ENCODE measurements around the gene ABCA7.

ABCA7 gene

DNA sequence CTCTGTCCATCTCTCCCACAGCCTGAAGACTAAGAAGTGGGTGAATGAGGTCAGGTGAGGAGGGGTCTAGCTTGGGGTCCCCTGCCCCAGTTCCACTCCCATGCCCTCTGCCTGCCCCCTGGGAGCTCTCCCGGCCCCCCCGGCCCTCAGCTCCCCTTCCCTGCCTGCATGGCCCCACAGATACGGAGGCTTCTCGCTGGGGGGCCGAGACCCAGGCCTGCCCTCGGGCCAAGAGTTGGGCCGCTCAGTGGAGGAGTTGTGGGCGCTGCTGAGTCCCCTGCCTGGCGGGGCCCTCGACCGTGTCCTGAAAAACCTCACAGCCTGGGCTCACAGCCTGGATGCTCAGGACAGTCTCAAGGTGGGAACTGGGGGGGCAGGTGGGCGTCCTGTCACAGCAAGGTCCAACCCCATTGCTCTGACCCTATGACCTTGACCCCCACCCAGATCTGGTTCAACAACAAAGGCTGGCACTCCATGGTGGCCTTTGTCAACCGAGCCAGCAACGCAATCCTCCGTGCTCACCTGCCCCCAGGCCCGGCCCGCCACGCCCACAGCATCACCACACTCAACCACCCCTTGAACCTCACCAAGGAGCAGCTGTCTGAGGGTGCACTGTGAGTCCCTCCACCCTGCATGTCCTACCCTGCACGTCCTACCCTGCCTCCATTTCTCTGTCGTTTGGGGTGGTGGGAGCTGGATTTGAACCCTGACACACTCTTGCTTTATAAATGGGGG is 16.1 kb downstream of the ABCA7 start:
- peaks cover 30% of the 10 kb centered on the region for H3K36me3 ChIP-seq (ENCODE audit: insufficient read depth, low read length)
- H3K4me3 ChIP-seq (ENCODE audit: low read length), result no peak overlapping the region
- H3K27me3 ChIP-seq (ENCODE audit: control insufficient read depth, insufficient read depth, low read length), result no peaks in the 10 kb centered on the region
- no peaks in the 10 kb centered on the region for H3K4me1 ChIP-seq (ENCODE audit: control insufficient read depth, insufficient read depth, low read length)
- H3K9me3 ChIP-seq (replicated peaks; ENCODE audit: low read length), result peaks cover 31% of the 10 kb centered on the region
- H3K9ac ChIP-seq (ENCODE audit: low read depth, low read length), result no peak overlapping the region
- no peak overlapping the region for H3K4me2 ChIP-seq (ENCODE audit: low read length)

DNA sequence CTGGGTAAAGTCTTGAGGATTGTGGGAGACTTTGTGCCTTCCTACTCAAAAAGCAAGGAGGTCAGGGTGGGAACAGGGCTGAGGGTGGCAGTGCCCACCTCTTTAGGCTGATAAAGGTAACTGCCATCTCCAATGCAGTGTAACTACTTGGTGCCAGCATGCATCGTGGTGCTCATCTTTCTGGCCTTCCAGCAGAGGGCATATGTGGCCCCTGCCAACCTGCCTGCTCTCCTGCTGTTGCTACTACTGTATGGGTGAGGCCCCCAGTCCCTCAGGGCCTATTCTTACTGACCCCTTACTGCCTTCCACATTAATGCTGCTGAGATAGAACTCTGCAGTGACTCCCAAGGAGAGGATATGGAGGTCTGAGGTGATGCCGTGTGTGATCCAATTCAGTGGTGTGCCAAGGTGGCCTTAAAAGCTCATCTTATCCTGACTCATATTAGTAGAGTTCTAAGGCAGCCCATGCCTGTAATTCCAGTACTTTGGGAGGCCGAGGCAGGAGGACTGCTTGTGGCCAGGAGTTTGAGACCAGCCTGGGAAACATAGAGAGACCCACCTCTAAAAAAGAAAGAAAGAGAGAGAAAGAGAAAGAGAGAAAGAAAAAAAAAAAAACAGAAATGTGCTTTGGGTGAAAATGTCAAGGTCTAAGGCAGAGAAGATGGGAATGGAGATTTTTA is 17.4 kb downstream of the ABCA7 start:
- peaks cover 30% of the 10 kb centered on the region for H3K36me3 ChIP-seq (ENCODE audit: insufficient read depth, low read length)
- no peak overlapping the region for H3K4me3 ChIP-seq (ENCODE audit: low read length)
- H3K9ac ChIP-seq (ENCODE audit: low read depth, low read length), result no peak overlapping the region

DNA sequence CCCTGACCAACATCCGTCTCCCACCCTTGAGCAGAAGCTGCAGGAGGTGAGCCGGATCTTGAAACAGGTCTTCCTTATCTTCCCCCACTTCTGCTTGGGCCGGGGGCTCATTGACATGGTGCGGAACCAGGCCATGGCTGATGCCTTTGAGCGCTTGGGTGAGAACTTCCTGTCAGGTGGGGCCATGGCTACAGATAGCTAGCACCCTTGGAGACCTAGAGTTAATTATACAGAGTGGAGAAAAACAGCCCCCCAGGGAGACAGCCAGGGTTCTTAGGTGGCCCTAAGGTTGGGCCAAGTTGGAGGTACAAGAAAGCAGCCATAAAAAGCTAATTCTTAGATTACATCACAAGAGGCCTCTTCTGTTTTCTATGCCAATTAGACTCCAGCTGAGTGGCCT is 18.2 kb downstream of the ABCA7 start:
- H3K4me3 ChIP-seq (ENCODE audit: low read length), result no peak overlapping the region
- peaks cover 30% of the 10 kb centered on the region for H3K36me3 ChIP-seq (ENCODE audit: insufficient read depth, low read length)

More for the DNA sequence above, 17.4 kb downstream of the ABCA7 start:
- H3K4me1 ChIP-seq (ENCODE audit: control insufficient read depth, insufficient read depth, low read length), result no peaks in the 10 kb centered on the region
- H3K27me3 ChIP-seq (ENCODE audit: control insufficient read depth, insufficient read depth, low read length), result no peaks in the 10 kb centered on the region
- peaks cover 31% of the 10 kb centered on the region for H3K9me3 ChIP-seq (replicated peaks; ENCODE audit: low read length)
- H3K4me2 ChIP-seq (ENCODE audit: low read length), result no peak overlapping the region

DNA sequence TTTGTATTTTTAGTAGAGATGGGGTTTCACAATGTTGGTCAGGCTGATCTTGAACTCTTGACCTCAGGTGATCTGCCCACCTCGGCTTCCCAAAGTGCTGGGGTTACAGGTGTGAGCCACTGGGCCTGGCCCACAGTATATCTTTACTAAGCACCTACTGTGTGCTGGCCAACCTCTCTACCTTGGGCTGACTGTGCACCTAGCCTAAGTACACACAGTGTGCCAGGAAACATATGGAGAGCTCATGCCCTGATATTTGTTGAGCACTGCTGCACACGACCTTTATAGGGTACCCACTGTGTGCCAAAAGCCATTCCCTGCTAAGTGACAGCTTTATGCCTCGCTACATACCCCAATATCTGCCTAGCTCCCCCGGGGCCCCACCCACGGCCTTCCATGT is 20.8 kb downstream of the ABCA7 start:
- no peak overlapping the region for H3K4me3 ChIP-seq (ENCODE audit: low read length)
- H3K36me3 ChIP-seq (ENCODE audit: insufficient read depth, low read length), result peaks cover 23% of the 10 kb centered on the region
- H3K9ac ChIP-seq (ENCODE audit: low read depth, low read length), result no peak overlapping the region
- no peak overlapping the region for H3K4me2 ChIP-seq (ENCODE audit: low read length)
- peaks cover 2% of the 10 kb centered on the region for H3K4me1 ChIP-seq (ENCODE audit: control insufficient read depth, insufficient read depth, low read length)
- H3K27me3 ChIP-seq (ENCODE audit: control insufficient read depth, insufficient read depth, low read length), result no peaks in the 10 kb centered on the region
- H3K9me3 ChIP-seq (replicated peaks; ENCODE audit: low read length), result peaks cover 29% of the 10 kb centered on the region

More for the DNA sequence above, 18.2 kb downstream of the ABCA7 start:
- Histone ChIP-seq H3K4me2 (ENCODE audit: low read length) (no peak overlapping the region), H3K9ac (ENCODE audit: low read depth, low read length) (no peak overlapping the region), H3K9me3 (replicated peaks; ENCODE audit: low read length) (peaks cover 33% of the 10 kb centered on the region), H3K27me3 (ENCODE audit: control insufficient read depth, insufficient read depth, low read length) (no peaks in the 10 kb centered on the region), H3K4me1 (ENCODE audit: control insufficient read depth, insufficient read depth, low read length) (no peaks in the 10 kb centered on the region)

DNA sequence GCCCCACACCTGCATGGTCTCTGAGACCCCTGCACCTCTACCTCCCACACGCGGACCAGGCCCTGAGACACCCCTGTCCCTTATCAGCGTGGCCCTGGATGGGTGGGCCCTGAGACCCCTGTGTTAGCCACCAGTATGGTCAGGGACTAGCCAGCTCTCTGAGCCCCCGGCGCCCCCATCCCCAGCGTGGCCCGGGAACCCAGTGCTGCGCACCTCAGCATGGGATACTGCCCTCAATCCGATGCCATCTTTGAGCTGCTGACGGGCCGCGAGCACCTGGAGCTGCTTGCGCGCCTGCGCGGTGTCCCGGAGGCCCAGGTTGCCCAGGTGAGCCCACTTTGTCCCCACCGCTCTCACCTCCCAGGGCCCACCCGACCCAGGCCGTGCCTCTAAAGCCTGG is 22.1 kb downstream of the ABCA7 start:
- Histone ChIP-seq H3K9me3 (replicated peaks; ENCODE audit: low read length) (peaks cover 19% of the 10 kb centered on the region), H3K36me3 (ENCODE audit: insufficient read depth, low read length) (peaks cover 13% of the 10 kb centered on the region), H3K4me1 (ENCODE audit: control insufficient read depth, insufficient read depth, low read length) (peaks cover 8% of the 10 kb centered on the region), H3K4me2 (ENCODE audit: low read length) (no peak overlapping the region), H3K4me3 (ENCODE audit: low read length) (no peak overlapping the region), H3K9ac (ENCODE audit: low read depth, low read length) (no peak overlapping the region), H3K27me3 (ENCODE audit: control insufficient read depth, insufficient read depth, low read length) (peaks cover 7% of the 10 kb centered on the region)

DNA sequence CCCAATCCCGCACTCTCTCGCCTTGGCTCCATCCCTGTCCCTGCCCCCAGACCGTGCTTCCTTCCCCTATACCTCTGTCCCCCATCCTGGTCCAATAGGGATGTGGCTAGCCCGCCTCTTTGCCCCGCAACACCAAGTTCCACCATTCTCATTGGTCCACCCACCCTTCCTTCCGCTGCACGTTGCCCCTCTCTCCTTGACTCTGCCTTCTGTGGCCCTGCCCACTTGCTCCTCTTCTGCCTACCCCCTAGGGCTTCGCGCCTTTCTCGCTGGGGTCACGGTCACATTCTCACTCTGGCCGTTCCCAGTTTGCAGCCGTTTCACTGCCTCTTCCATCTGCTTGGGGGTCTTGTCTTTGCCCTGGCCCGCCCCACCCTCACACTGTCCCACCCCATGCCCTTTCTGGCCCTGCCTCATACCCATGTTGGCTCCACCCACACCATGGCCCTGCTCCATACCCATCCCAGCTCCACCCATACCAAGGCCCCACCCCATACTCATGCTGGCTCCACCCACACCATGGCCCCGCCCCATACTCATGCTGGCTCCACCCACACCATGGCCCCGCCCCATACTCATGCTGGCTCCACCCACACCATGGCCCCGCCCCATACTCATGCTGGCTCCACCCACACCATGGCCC is 22.6 kb downstream of the ABCA7 start:
- Histone ChIP-seq H3K4me3 (ENCODE audit: low read length) (no peak overlapping the region), H3K4me1 (ENCODE audit: control insufficient read depth, insufficient read depth, low read length) (peaks cover 8% of the 10 kb centered on the region), H3K9ac (ENCODE audit: low read depth, low read length) (no peak overlapping the region), H3K4me2 (ENCODE audit: low read length) (no peak overlapping the region), H3K27me3 (ENCODE audit: control insufficient read depth, insufficient read depth, low read length) (peaks cover 12% of the 10 kb centered on the region), H3K9me3 (replicated peaks; ENCODE audit: low read length) (peaks cover 15% of the 10 kb centered on the region), H3K36me3 (ENCODE audit: insufficient read depth, low read length) (peaks cover 10% of the 10 kb centered on the region)

DNA sequence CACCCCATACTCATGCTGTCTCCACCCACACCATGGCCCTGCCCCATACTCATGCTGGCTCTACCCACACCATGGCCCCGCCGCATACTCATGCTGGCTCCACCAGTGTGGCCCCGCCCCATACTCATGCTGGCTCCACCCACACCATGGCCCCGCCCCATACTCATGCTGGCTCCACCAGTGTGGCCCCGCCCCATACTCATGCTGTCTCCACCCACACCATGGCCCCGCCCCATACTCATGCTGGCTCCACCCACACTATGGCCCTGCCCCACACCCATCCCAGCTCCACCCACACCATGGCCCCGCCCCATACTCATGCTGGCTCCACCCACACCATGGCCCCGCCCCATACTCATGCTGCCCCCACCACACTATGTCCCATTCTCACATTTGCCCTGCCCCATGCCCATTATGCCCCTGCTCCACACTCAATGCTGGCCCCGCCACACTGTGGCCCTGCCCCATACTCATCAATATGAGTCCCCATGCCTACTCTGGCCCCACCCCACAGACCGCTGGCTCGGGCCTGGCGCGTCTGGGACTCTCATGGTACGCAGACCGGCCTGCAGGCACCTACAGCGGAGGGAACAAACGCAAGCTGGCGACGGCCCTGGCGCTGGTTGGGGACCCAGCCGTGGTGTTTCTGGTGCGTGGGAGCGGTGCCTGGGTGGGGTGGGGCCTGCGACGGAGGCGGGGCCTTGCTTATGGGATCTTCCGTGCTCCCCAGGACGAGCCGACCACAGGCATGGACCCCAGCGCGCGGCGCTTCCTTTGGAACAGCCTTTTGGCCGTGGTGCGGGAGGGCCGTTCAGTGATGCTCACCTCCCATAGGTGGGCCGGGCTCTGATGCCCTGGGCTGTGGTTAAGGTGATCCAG is 23.4 kb downstream of the ABCA7 start:
- H3K4me3 ChIP-seq (ENCODE audit: low read length), result no peak overlapping the region
- H3K9ac ChIP-seq (ENCODE audit: low read depth, low read length), result no peak overlapping the region
- peaks cover 4% of the 10 kb centered on the region for H3K36me3 ChIP-seq (ENCODE audit: insufficient read depth, low read length)
- peaks cover 8% of the 10 kb centered on the region for H3K4me1 ChIP-seq (ENCODE audit: control insufficient read depth, insufficient read depth, low read length)
- H3K4me2 ChIP-seq (ENCODE audit: low read length), result no peak overlapping the region
- H3K9me3 ChIP-seq (replicated peaks; ENCODE audit: low read length), result peaks cover 9% of the 10 kb centered on the region
- peaks cover 16% of the 10 kb centered on the region for H3K27me3 ChIP-seq (ENCODE audit: control insufficient read depth, insufficient read depth, low read length)

DNA sequence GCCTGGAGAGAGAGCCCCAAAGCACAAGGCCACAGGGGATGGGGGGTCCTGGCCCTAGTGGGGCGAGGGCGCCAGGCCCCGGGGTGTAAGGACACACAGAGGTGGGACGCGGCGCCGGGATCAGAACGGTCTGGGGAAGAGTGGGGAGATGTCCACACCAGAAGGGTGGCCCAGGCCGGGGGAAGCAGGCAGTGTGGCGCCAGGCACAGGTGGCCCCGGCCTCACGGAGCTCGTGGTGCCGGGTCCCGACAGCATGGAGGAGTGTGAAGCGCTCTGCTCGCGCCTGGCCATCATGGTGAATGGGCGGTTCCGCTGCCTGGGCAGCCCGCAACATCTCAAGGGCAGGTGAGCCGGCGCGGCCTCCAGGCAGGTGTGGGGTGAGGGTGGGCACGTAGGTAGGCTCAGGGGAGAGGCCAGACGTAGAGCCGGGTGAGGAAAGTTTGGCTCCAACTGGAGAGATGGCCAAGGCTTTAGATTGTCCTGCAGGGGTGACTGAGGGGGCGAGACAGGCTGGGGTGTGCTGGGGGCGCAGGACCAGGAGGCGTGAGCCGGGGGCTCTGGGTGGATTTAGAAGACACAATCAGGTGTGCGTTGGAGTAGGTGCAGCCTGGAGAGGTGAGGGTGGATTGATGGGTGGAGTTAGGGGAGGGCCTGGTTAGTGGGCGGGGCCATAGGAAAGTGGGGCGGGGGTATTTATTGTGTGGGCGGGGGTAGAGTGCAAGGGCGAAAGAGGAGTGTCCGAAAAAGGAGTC is 24.2 kb downstream of the ABCA7 start:
- H3K4me3 ChIP-seq (ENCODE audit: low read length), result no peak overlapping the region
- no peak overlapping the region for H3K4me2 ChIP-seq (ENCODE audit: low read length)
- H3K9me3 ChIP-seq (replicated peaks; ENCODE audit: low read length), result peaks cover 2% of the 10 kb centered on the region
- peaks cover 23% of the 10 kb centered on the region for H3K27me3 ChIP-seq (ENCODE audit: control insufficient read depth, insufficient read depth, low read length)
- no peaks in the 10 kb centered on the region for H3K36me3 ChIP-seq (ENCODE audit: insufficient read depth, low read length)
- H3K9ac ChIP-seq (ENCODE audit: low read depth, low read length), result no peak overlapping the region
- H3K4me1 ChIP-seq (ENCODE audit: control insufficient read depth, insufficient read depth, low read length), result peaks cover 8% of the 10 kb centered on the region

DNA sequence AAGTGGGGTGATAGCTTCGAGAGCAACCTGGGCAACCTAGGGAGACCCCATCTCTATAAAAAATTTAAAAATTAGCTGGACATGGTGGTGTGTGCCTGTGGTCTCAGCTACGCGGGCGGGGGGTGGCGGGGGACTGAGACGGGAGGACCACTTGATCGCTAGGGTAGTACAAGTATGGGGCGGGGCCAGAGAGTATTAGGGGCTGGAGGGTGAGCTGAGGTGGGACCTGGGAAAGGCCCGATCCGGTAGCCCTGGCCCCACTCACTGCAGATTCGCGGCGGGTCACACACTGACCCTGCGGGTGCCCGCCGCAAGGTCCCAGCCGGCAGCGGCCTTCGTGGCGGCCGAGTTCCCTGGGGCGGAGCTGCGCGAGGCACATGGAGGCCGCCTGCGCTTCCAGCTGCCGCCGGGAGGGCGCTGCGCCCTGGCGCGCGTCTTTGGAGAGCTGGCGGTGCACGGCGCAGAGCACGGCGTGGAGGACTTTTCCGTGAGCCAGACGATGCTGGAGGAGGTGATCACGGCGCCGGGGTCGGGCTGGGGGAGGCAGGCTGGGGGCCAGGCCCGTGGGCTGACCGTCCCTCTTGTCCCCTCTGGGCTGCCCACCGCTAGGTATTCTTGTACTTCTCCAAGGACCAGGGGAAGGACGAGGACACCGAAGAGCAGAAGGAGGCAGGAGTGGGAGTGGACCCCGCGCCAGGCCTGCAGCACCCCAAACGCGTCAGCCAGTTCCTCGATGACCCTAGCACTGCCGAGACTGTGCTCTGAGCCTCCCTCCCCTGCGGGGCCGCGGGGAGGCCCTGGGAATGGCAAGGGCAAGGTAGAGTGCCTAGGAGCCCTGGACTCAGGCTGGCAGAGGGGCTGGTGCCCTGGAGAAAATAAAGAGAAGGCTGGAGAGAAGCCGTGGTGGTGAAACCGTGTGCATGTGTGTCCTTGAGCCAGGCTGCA is 25.0 kb downstream of the ABCA7 start:
- Histone ChIP-seq H3K27me3 (ENCODE audit: control insufficient read depth, insufficient read depth, low read length) (peaks cover 30% of the 10 kb centered on the region), H3K9me3 (replicated peaks; ENCODE audit: low read length) (peaks cover 2% of the 10 kb centered on the region), H3K36me3 (ENCODE audit: insufficient read depth, low read length) (no peaks in the 10 kb centered on the region), H3K4me2 (ENCODE audit: low read length) (peak overlapping the region; percentile 37), H3K9ac (ENCODE audit: low read depth, low read length) (no peak overlapping the region), H3K4me1 (ENCODE audit: control insufficient read depth, insufficient read depth, low read length) (peaks cover 8% of the 10 kb centered on the region), H3K4me3 (ENCODE audit: low read length) (no peak overlapping the region)

DNA sequence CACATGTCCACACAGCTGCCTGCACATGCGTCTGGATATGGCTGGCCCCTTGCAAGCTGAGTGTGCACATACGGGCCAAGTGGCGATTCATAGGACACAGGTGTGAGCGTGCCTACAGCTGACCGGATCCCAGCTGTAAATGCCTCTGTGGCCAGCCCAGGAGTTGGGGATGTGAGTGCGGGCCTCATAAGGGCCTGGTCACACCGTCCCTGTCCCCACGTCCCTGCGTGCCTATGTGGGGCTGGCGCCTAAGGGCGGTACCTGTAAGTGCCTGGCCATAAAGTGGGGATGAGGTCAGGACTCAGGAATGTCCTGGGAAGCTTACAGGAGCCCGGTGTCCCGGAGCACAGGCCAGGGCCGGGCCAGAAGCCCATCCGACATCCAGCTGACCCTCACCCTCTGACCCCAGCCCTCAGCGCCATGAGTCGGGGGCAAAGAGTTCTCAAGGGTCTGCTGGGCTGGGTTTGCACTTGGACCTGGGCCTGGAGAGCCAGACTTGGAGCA is 25.8 kb downstream of the ABCA7 start:
- no peak overlapping the region for H3K9ac ChIP-seq (ENCODE audit: low read depth, low read length)
- no peak overlapping the region for H3K4me3 ChIP-seq (ENCODE audit: low read length)
- H3K36me3 ChIP-seq (ENCODE audit: insufficient read depth, low read length), result no peaks in the 10 kb centered on the region
- peaks cover 2% of the 10 kb centered on the region for H3K9me3 ChIP-seq (replicated peaks; ENCODE audit: low read length)
- H3K4me1 ChIP-seq (ENCODE audit: control insufficient read depth, insufficient read depth, low read length), result peaks cover 8% of the 10 kb centered on the region
- H3K4me2 ChIP-seq (ENCODE audit: low read length), result no peak overlapping the region
- H3K27me3 ChIP-seq (ENCODE audit: control insufficient read depth, insufficient read depth, low read length), result peaks cover 32% of the 10 kb centered on the region
